HG03457 (cell line): ENCODE data around the gene ETS2.
"Not testable (repeated sequence)": the region's sequence is repeated elsewhere in the genome, so short reads cannot be mapped to it uniquely, and the experiment has no call there.

Experiments
- ATAC-seq: cut with Tn5 transposase; IDR thresholded peaks from one replicate; pipeline ENCODE4 v1.9.1; 2021; ENCODE audit warnings: moderate number of reproducible peaks; ENCODE audit not compliant: unreplicated experiment

Gene ETS2

DNA sequence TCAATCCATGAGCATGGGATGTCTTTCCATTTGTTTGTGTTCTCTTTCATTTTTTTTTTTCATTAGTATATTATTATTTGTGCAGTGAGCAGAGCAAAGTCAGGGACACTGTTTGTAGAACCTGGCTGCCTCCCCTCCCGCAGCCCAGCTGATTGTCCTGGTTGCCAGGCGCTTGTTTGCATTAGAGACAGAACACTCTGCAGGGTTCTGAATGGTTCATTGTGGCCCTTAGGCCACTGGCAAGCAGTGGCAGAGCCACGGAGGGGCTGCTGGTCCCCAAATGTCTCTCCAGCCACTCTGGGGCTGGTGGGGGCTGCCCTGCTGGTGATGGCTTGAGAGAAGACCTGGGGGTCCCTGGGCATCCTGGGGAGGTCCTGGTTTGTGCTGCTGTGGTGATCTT lies 29.0 kb downstream of the ETS2 start:
- ATAC-seq, result no peak

DNA sequence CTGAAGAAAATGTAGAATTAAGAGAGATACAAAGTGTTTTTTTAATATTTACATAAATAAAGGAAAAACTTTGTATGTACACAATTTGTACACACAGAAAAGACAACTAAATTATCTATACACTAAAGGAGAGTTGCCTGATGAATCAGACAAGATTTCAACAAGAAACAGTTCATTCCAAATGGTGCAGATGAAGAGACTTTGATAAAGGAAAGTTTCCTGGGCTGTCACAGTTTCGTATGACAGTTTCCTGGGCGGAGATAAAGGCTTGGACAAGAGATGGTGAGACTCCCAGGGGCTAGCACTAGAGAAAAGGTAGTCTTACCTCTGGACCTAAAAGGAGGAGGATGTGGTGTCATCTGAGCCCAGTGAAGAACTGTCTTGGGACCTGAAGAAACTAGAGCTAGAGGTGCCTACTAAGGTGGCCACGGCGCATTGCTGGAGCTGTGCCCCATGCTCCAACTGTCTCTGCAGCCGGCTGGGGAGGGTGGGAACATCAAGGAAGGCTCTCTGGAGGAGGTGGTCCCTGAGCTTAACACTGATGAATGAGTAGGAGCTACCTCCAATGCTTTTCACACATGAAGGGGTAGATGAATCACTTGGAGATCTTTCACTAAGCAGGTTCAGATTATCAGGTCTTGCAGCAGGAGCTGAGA lies 32.2 kb downstream of the ETS2 start:
- no peak for ATAC-seq

DNA sequence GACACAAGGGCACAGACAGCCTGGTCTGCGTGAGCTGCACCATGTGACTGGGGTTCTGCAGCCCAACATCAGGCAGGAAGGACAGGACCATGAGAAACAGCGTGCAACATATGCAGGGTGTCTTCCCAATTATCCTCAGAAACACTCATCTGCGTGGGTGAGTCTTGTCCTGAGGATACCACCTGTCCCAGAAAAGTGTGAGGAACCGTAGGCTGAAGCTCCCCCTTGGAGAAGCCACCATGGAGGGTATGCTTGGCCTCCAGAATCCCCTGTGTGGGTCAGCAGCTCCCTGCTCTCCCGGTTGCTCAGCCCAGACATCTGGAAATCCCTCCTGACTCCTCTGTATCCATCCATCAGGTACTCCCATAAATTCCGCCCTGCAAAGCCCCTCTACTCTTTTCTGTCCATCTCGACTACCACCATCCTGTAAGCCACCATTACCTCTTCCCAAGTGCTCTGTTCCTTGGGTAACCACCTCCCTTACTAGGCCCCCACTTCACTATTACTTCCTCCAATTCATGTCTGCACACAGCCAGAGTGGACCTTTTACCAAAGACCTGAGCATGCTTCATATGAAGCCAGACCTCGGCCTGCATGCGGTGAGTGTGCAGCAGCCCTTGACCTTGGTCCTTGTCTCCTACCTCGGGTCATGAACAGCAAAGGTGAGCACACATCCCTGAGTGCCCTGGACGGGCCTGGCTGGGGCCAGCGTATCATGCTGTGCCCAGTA lies 33.0 kb downstream of the ETS2 start:
- no peak for ATAC-seq

DNA sequence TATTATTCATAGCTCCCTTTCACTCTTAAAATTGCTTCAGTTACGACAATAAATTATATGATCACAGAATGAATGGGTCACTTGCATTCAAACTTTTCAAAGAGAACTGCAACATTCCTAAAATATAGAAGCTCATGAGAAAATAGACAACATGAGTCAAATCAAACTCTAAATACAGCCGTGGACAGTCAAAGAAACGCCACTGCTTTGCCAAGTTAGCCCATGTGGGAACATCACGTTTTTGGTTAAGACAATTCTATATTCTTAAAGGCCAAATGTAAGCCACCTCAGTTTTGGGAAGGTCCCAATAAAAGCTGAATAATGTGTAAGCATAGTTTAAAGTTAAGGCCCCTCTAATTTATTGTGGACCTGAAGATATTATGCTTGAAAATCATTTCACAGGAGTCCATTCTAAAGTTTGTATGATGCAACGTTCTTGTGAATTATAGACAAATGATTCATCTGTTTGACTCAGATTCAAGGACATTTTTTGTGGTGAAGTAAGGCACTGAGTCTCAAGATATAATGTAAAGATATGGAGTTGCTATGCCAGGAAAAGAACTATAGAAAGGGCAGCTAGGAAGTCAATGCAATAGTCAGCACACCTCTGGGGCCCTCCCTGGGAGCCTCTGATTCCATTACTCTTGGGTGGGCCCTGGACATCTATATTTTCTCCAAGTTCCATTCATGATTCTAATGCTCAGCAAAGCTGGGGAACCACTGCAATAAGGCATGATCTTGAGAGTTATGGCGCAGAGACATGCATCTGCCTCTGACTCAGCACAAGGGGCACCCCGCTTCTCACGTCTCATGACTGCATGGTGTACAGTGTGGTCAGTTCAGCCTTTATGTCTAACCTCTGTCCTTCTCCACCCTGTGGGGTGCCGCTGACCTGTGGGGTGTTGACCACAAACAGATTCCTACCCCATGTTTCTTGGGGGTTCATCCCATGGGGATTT lies 33.9 kb downstream of the ETS2 start:
- ATAC-seq, result no peak

DNA sequence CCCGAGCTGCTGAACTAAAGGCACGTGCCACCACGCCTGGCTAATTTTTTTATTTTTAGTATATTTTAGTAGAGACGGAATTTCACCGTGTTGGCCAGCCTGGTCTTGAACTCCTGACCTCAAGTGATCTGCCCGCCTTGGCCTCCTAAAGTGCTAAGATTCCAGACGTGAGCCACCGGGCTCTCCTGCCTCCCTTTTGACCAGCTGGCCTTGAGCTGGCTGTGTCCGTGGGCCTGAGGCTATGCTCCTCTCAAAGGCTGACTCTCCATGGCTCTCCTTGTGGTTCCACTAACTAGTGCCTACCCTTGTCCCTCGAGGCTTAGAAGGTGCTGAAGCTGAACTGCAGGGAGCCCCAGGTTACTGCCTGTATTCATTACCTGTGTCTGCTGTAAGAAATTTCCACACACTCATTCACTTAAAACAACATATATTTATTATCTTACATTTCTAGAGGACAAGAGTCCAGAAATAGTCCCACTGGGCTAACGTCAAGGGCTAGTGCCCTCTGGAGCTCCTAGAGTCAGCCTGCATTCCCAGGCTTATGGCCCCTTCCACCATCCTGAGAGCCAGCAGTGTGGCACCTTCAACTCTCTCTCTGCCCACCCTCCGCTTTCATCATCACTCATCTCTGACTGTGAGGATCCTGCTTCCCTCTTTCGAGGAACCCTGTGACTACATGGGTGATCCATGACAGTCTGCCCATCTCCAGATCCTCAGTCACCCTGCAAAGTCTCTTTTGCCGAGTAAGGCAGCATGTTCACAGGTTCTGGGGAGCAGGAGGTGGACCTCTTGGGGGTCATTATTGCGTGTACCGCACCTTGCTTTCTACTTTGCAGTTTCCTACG lies 34.9 kb downstream of the ETS2 start:
- no peak for ATAC-seq

DNA sequence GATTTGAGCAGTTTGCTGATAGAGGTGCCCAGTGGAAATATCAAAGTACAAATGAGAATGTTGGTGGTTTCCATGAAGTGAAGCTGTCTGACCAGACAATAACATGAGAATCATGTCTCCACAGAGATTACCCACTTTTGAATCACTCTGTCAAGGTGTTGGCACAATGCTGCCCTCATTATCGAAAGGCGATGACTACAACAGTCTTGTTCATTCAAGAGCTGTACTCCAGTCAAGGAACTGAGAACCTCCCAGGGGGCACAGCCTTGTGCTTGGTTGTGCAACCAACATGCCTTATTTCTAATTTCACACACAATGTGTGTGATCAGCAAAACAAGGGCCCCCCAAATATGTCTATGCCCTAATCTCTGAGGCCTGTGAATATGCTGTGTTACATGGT lies 35.7 kb downstream of the ETS2 start:
- ATAC-seq, result no peak

DNA sequence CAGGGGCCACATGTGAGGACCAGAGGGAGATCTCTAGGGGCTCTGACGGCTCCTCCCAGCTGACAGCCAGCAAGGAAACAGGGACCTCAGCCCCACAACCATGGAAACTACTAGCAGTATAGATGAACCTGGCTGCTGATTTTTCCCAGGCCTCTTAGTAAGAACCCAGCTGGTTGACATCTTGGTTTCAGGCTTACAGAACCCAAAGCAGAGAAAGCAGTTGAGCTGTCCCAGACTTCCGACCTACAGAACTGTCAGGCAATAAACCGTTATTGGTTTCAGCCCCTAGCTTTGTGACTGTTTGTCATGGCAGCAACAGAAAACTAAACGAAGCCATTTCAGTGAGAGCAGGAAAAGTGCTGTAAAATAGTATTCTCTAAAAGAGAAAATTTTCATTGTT lies 36.4 kb downstream of the ETS2 start:
- ATAC-seq, result no peak

DNA sequence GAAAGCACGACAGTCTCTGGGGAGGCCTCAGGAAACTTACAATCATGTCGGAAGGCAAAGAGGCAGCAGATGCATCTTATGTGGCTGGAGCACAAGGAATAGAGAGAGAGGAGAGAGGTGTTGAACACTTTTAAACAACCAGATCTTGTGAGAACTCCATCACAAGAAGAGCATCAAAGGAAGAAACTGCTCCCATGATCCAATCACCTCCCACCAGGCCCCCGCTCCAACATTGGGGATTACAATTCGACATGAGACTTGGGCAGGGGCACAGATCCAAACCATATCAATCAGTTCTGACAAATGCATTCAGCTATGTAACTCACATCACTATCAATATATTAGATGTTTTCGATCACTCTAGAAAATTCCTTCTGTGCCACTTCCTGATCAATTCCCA lies 37.6 kb downstream of the ETS2 start:
- no peak for ATAC-seq

DNA sequence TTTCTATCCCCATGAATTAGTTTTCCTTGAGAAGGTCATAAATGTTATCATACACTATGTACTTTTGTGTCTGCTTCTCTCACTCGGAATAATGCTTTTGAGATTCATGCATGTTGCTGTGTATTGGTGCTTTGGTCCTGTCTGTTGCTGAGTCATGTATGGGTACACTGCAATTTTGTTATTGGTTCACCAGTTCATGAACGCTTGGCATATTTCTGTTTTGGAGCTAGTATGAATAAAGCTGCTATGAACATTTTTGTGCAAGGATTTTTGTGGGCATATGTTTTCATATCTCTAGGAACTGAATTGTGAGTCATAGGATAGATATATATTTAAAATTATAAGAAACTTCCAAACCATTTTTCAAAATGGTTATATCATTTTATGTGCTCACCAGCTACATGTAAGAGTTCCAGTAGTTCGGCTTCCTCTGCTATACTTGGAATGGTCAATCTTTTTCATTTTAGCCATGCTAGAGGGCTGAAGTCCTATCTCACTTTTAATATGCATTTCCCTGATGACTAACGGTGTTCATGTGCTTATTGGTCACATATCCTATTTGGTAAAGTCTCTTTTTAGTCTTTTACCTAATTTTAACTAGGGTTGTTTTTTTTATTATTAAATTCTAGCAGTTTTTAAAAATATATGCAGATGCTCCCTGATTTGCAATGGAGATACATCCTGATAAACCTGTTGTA lies 38.2 kb downstream of the ETS2 start:
- no peak for ATAC-seq

DNA sequence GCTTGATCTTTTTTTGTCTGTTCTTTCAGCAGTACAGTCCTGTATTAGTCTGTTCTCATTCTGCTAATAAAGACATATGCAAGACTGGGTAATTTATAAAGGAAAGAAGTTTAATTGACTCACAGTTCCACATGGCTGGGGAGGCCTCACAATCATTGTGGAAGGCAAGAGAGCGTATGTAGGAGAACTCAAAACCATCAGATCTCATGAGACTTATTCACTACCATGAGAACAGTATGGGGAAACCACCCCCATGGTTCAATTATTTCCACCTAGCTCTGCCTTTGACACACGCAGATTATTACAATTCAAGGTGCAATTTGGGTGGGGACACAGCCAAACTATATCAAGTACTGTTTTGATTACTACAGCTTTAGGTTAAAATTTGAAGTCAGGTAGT lies 39.6 kb downstream of the ETS2 start:
- not testable (repeated sequence) for ATAC-seq

DNA sequence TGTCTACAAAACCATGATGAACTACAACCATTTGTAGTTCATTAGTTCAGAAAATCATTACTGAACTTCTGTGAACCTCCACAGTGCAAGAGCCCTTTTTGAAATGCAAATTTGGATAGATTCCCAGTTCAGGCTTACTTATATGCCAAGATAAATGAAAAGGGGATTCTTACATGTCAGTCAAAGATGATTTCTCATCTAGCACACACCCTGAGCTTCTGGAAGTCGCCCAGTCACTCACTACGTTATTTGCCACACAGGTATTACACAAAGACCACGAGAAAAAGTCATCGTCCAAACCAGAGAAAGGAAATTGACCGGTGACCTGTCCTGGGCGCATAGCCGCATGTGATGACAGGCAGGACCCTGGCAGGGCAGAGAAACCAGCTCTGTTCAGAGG lies 41.8 kb downstream of the ETS2 start:
- no peak for ATAC-seq

DNA sequence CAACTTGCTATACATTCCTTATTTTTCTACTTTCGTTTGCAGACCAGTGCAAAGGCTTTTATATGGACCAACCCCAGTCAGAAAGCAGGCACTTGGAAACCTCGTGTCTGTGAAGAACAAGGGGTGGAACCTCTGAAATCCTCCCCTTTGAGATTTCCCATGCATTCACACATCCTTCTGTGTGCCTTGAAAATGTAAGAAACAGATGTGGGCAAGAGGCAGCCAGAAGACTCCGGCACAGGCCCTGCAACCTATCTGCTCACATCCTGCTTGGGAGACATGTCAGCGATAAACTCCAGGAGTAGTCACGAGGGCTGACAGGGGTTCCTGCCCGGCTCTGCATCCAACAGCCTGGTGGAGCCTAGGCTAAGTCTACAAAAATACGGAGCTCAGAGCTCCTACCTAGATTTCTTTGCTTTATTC lies 42.5 kb downstream of the ETS2 start:
- no peak for ATAC-seq

DNA sequence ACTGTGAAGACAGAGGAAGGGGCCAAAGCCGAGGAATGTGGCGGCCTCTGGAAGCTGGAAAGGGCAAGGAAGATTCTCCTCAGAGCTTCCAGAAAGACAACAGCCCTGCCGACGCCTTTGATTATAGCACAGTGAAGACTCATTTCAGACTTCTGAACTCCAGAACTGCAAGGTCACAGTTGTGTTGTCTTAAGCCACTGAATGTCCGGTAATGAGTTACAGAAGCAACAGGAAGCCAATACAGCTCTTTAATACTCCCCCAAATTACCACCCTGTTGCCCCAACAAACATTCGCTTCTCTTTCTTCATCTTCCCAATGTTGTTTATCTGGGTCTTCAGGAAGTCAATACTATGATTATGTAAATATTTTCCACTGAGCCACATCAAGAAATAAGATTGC lies 44.0 kb downstream of the ETS2 start:
- no peak for ATAC-seq

DNA sequence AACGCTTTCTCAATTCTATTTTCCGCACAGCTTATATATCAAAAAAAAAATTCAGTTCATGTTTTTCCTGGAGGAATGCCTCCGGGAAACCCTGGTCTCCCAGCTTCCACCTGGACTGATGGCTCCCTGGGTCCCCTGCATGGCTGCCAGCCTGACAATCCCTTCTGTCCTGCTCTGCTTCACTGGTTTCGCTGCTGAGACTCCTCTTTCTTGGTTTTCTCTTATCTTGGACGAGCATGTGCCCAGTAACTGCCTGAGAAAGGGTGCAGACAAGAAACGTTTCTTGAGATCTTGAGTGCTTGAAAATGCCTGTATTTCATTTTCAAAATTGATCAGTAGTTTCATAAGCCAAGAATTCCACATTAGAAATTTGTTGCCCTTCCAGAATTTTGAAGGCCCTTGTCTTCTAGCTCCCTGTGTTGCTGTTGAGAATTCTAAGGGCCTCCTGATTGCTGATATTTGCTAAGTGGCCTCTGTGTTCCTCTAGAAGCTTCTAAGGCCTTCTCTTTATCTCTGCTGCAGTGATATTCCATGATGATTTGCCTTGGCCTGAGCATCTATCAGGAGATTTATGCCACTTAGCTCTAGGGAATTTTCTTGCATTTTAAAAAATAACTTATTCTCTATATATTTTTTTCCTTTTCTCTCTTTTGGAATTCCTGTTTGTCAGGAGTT lies 44.7 kb downstream of the ETS2 start:
- ATAC-seq, result no peak

DNA sequence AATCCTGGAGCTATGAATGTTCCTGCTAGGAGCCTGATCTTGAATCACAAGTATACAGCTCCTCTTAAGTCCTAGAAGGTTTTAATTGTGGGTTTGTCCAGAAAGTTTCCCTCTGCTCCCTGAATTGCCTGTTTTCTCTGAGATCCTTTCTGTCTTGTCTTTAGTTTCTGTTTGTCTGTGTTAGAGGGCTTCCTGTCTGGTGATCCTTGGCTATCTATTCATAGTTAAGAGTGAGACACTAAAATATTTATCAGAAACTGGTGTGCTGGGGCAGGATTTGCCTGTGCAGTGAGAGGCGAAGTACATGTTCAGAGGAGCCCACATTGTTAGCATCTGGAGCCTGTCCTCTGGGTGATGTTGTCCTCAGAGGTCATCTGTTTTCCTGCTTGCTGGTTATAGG lies 45.4 kb downstream of the ETS2 start:
- ATAC-seq, result no peak

DNA sequence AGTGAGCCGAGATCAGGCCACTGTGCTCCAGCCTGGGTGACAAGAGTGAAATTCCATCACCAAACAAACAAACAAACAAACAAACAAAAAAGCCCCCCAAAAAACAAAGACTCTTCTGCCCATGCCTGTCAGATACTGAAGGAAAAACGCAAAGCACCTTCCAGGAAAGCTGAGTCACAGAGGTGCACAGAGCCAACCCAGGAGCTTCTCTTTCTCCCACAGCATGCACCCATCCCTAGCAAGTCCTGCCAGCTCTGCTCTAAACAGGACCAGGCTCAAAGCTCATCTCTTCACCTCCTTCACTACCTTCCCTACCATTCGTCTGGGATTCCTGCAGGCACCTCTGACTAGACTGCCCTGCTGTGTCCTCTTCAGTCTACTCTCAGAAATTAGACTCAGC lies 46.5 kb downstream of the ETS2 start:
- no peak for ATAC-seq

DNA sequence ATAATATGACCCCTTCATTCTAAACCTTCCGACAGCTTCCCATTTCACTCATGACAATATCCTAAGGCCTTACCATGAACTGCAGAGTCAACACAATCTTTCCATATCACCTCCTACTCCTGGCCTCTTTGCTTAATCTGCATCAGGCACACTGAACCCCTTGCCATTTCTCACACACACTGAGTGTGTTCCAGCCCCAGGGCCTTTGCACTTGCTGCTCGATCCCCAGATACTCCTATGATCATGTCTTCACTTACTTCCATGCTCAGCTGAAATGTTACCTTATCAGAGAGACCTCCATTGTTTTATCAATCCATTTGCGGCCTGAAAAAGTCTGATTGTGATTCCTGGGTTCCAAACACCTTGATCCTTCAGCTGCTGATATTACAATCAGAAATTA lies 47.0 kb downstream of the ETS2 start:
- ATAC-seq, result no peak

DNA sequence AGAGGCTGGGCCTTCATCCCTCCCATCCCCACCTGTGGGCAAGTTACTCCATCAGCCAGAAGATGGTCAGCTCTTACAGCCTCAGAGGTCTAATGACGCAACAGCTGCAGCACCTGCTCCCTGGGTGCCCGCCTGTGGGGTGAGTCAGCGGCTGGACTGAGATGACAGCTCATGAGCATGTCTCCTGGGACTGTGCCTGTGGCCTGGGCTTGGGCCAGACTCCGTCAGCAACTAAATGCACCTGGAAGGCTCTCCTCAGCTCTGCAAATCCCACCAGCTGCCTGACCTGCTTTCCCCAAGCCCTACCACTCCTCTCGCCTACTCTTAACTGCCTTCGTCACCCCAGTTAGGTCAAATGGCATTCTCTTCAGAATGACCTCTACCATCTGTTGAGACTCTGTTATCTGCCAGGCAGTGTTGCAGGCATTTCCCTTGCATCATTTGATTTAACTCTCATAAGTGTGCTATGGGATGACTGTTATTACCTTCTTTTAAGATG lies 47.7 kb downstream of the ETS2 start:
- peak; percentile 79 for ATAC-seq

DNA sequence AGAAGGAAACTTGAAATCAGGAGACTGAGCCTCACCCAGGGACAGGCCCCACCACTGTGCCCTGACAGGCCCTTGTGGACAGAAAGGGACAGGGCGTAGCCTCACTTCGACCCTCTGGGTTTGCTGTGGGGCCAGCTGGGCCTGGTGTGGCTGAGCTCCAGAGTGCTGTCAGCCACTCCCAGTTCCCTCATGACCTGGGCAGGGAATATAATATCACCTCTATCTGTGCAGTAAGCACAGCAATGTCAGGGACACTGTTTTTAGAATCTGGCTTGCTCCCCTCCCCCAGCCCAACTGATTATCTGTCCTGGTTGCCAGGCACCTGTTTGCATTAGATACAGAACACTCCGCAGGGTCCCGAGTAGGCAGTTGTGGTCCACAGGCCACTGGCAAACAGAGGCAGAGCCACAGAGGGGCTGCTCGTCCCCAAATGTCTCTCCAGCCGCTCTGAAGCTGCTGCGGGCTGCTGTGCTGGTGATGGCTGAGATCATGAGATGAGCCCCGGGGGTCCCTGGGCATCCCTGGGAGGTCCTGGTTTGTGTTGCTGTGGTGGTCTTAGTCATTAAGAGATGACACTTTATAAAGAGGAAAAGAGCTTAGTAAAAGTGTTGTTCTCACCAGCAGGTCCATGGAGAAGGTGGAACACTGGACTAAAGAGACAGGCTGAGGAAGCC lies 51.6 kb downstream of the ETS2 start:
- no peak for ATAC-seq
